Measurements from ENCODE around the gene HOXD13. TPM values are rescaled to one million over a fixed set of nuclear protein-coding genes. Genes with fewer than 3 reads are reported as not detected.
A peak's percentile ranks its signal among the peaks of the same experiment; 100 is the strongest.

The HOXD13 gene
- total RNA-seq, 1 experiment from 2014 or later: not detected

GRCh38 chr2:176081376-176081836 is 11.1 kb upstream of the HOXD13 start:
- Mint-ChIP-seq H3K9me3 (ENCODE audit: unreplicated experiment) (no peaks in the 10 kb centered on the region), H3K36me3 (ENCODE audit: insufficient read depth, unreplicated experiment) (peaks cover 5% of the 10 kb centered on the region), H3K4me3 (ENCODE audit: unreplicated experiment) (peak overlapping the region; percentile 85), H3K27ac (ENCODE audit: unreplicated experiment) (no peak overlapping the region), H3K4me1 (ENCODE audit: low read depth, unreplicated experiment) (peaks cover 19% of the 10 kb centered on the region), H3K27me3 (ENCODE audit: insufficient read depth, unreplicated experiment) (peaks cover 57% of the 10 kb centered on the region)
- no peak for DNase-seq
- Histone ChIP-seq H3K4me1 (peaks cover 14% of the 10 kb centered on the region; the same call in 1 of the 2 replicates), H3K9me3 (peaks cover 15% of the 10 kb centered on the region), H3K36me3 (ENCODE audit: control insufficient read depth, insufficient read depth, low read length) (no peaks in the 10 kb centered on the region), H3K27me3 (replicated peaks; ENCODE audit: control insufficient read depth, insufficient read depth, low read length) (peaks cover 20% of the 10 kb centered on the region), H3K4me3 (ENCODE audit: low read depth, low read length) (no peak overlapping the region)
- CTCF ChIA-PET: no interaction called here
- no TSS peak for BruUV-seq (replicated peaks)
- TF ChIP-seq CTCF (IDR thresholded peaks at IDR 0.05; ENCODE audit: insufficient read depth in 1 of 2, low read depth in 1 of 2, low read length in 1 of 2, severe bottlenecking in 1 of 2, unreplicated experiment in 1 of 2): no peak
- POLR2A ChIA-PET: no interaction called here
- intact Hi-C loops (cut with micrococcal nuclease; ENCODE audit: unreplicated experiment): loop anchor here (2.0 to 10.0 kb wide), 2 partner anchors 79 to 197 kb away; partner anchors contain the start of gene LNPK

GRCh38 chr2:176081837-176082524 is 10.5 kb upstream of the HOXD13 start:
- TF ChIP-seq CTCF (IDR thresholded peaks at IDR 0.05; ENCODE audit: insufficient read depth in 1 of 2, low read depth in 1 of 2, low read length in 1 of 2, severe bottlenecking in 1 of 2, unreplicated experiment in 1 of 2): no peak
- H3K4me1 ChIP-seq: peaks cover 14% of the 10 kb centered on the region; the same call in 1 of the 2 replicates
- no TSS peak for BruUV-seq (replicated peaks)
- POLR2A ChIA-PET: no interaction called here
- no peak overlapping the region for H3K4me3 ChIP-seq (ENCODE audit: low read depth, low read length)
- Mint-ChIP-seq H3K27me3 (ENCODE audit: insufficient read depth, unreplicated experiment) (peaks cover 60% of the 10 kb centered on the region), H3K4me3 (ENCODE audit: unreplicated experiment) (no peak overlapping the region), H3K36me3 (ENCODE audit: insufficient read depth, unreplicated experiment) (peaks cover 5% of the 10 kb centered on the region), H3K27ac (ENCODE audit: unreplicated experiment) (no peak overlapping the region), H3K4me1 (ENCODE audit: low read depth, unreplicated experiment) (peaks cover 19% of the 10 kb centered on the region), H3K9me3 (ENCODE audit: unreplicated experiment) (no peaks in the 10 kb centered on the region)
- no peaks in the 10 kb centered on the region for H3K36me3 ChIP-seq (ENCODE audit: control insufficient read depth, insufficient read depth, low read length)
- H3K9me3 ChIP-seq: peaks cover 15% of the 10 kb centered on the region
- peaks cover 19% of the 10 kb centered on the region for H3K27me3 ChIP-seq (replicated peaks; ENCODE audit: control insufficient read depth, insufficient read depth, low read length)
- CTCF ChIA-PET: no interaction called here
- DNase-seq: no peak
- intact Hi-C loops (cut with micrococcal nuclease; ENCODE audit: unreplicated experiment): loop anchor here (2.0 to 10.0 kb wide), 2 partner anchors 79 to 197 kb away; partner anchors contain the start of gene LNPK

- Histone ChIP-seq H3K4me3 (ENCODE audit: low read depth, low read length) (no peak overlapping the region), H3K4me1 (peaks cover 14% of the 10 kb centered on the region; the same call in 1 of the 2 replicates), H3K9me3 (peaks cover 15% of the 10 kb centered on the region), H3K27me3 (replicated peaks; ENCODE audit: control insufficient read depth, insufficient read depth, low read length) (peaks cover 19% of the 10 kb centered on the region), H3K36me3 (ENCODE audit: control insufficient read depth, insufficient read depth, low read length) (no peaks in the 10 kb centered on the region)
- Mint-ChIP-seq H3K4me3 (ENCODE audit: unreplicated experiment) (no peak overlapping the region), H3K27me3 (ENCODE audit: insufficient read depth, unreplicated experiment) (peaks cover 61% of the 10 kb centered on the region), H3K36me3 (ENCODE audit: insufficient read depth, unreplicated experiment) (peaks cover 5% of the 10 kb centered on the region), H3K4me1 (ENCODE audit: low read depth, unreplicated experiment) (peaks cover 19% of the 10 kb centered on the region), H3K27ac (ENCODE audit: unreplicated experiment) (no peak overlapping the region), H3K9me3 (ENCODE audit: unreplicated experiment) (no peaks in the 10 kb centered on the region)
- ChIA-PET POLR2A (no interaction called here), CTCF (no interaction called here)
- no TSS peak for BruUV-seq (replicated peaks)
- TF ChIP-seq CTCF (IDR thresholded peaks at IDR 0.05; ENCODE audit: insufficient read depth in 1 of 2, low read depth in 1 of 2, low read length in 1 of 2, severe bottlenecking in 1 of 2, unreplicated experiment in 1 of 2): no peak
- DNase-seq: no peak
- intact Hi-C loops (cut with micrococcal nuclease; ENCODE audit: unreplicated experiment): loop anchor here (10.0 kb wide), 1 partner anchor 198 kb away; no protein-coding TSS in a partner anchor
Observed at GRCh38 chr2:176082525-176082823, 10.0 kb upstream of the HOXD13 start.
